Right lobe of liver (tissue), 6 donors: Measurements from ENCODE around the gene CCDC71. TPM values are rescaled to one million over a fixed set of nuclear protein-coding genes. Genes with fewer than 3 reads are reported as not detected.

Experiments
- ATAC-seq, 4 donors: fragments of 200-7000 bp; cut with Tn5 transposase; one replicate each; pipeline ENCODE4 v1.9.1; 2020; ENCODE audit warnings: mild to moderate bottlenecking in 4 of 4, moderate library complexity in 4 of 4
- DNase-seq, 3 donors: peaks; one replicate each; pipeline ENCODE4 v3.0.0-alpha.2; 2020
- H3K27ac ChIP-seq, 3 donors: fragments of 200-600 bp; one replicate each; pipeline ENCODE4 v1.8.0; 2022
- H3K27me3 ChIP-seq, 2 donors: fragments of 200-600 bp; one replicate each; pipeline ENCODE4 v1.8.0; 2022
- H3K36me3 ChIP-seq, 4 donors: fragments of 200-600 bp; sonication (generic) in 1 of 4; one replicate each; pipeline versions ENCODE4 v1.5.1 to v1.8.0; 2017 to 2022; ENCODE audit warnings: control low read depth in 1 of 4
- H3K4me1 ChIP-seq, 4 donors: fragments of 200-600 bp; sonication (generic) in 1 of 4; one replicate each; pipeline versions ENCODE4 v1.5.1 to v1.8.0; 2017 to 2022; ENCODE audit warnings: control low read depth in 1 of 4
- H3K4me3 ChIP-seq, 3 donors: fragments of 200-600 bp; one replicate each; pipeline ENCODE4 v1.8.0; 2022
- H3K9me3 ChIP-seq, 4 donors: fragments of 200-600 bp; sonication (generic) in 1 of 4; one replicate each; pipeline versions ENCODE4 v1.5.1 to v1.8.0; 2017 to 2022; ENCODE audit warnings: control low read depth in 1 of 4
- POLR2A ChIP-seq: fragments of 450-650 bp; IDR thresholded peaks from one replicate; pipeline ENCODE4 v1.6.1; 2017; ENCODE audit warnings: antibody characterized with exemption, mild to moderate bottlenecking
- WGBS: methylation state at CpG from one replicate; pipeline ENCODE4 v1.1.6; 2018; ENCODE audit warnings: low coverage, low lambda C conversion rate; ENCODE audit not compliant: insufficient coverage; ENCODE audit errors: missing lambda C conversion rate; 5-methylcytosine and 5-hydroxymethylcytosine counted together
- intact Hi-C, 2 donors: fragments of 100-400 bp; cut with DNase I; formaldehyde crosslinking; loops; one replicate each; pipeline versions ENCODE4 v1.11.2 to v1.14.1; 2022
- total RNA-seq, 6 experiments: library from RNA; depleted of rRNA in 2 of 6; stranded (reverse); fragments of >200 nt in 2 of 6; fragmentation: NEBNext Ultra II Directional in 3 of 6; extraction: Animal tissue kit (Norgen Biotek cat#: 25700) in 3 of 6; gene quantifications; one replicate each; pipeline versions ENCODE4 v1.1.0 to v1.2.4, GENCODE V29; 2016 to 2023
- TF ChIP-seq, protein P1 (sequence below), 4 donors: fragments of 200-600 bp in 3 of 4; fragments of 450-650 bp in 1 of 4; IDR thresholded peaks; one replicate each; pipeline versions ENCODE4 v1.5.1 to v1.8.0; 2016 to 2022; ENCODE audit warnings: antibody characterized with exemption in 4 of 4, mild to moderate bottlenecking in 2 of 4
- donor health status: DM: no; HTN: yes; CAD: no.
- donor health status: DM: no; HTN: no; CAD: no.
- donor health status: DM: no; HTN: no; CAD: no.
- donor health status: DM: no; HTN: yes; CAD: no.
- donor health status: DM: no; HTN: yes; CAD: no.

Gene CCDC71
- total RNA-seq, 6 experiments from 2014 or later: 8.0 to 18.9 (median 8.6) TPM

DNA sequence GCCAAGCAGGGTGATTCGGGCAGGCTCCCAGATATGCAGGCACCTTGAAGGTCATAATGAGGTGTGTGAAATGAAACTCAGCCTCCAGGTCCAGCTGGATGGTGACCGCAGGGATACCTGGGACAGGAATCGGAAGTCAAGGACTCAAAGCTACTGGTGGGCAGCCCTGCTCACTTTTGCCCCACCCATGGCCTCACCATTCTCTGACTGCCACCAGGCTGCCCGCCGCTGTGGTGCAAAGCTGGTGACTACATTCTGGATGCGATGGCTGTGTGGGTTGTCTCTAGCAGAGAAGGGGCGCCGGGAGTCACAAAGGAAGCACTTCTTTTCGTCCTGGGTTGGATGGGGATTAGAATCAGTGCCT, 34.1 kb downstream of the CCDC71 start:
- no peak for ATAC-seq
- no peak for TF ChIP-seq POLR2A

GRCh38 chr3:49131576-49131975, 34.6 kb downstream of the CCDC71 start:
- TF ChIP-seq POLR2A: no peak
- TF ChIP-seq, protein P1, sequence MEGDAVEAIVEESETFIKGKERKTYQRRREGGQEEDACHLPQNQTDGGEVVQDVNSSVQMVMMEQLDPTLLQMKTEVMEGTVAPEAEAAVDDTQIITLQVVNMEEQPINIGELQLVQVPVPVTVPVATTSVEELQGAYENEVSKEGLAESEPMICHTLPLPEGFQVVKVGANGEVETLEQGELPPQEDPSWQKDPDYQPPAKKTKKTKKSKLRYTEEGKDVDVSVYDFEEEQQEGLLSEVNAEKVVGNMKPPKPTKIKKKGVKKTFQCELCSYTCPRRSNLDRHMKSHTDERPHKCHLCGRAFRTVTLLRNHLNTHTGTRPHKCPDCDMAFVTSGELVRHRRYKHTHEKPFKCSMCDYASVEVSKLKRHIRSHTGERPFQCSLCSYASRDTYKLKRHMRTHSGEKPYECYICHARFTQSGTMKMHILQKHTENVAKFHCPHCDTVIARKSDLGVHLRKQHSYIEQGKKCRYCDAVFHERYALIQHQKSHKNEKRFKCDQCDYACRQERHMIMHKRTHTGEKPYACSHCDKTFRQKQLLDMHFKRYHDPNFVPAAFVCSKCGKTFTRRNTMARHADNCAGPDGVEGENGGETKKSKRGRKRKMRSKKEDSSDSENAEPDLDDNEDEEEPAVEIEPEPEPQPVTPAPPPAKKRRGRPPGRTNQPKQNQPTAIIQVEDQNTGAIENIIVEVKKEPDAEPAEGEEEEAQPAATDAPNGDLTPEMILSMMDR (IDR thresholded peaks at IDR 0.05): no peak
- H3K27me3 ChIP-seq: no peaks in the 10 kb centered on the region
- peaks cover 0 to 2% (median 0%) of the 10 kb centered on the region in 4 donors for H3K36me3 ChIP-seq
- intact Hi-C loops: no loop called here
- H3K9me3 ChIP-seq: no peaks in the 10 kb centered on the region
- DNase-seq: no peak
- no peak for ATAC-seq
- WGBS: 82% methylated on average over 2 of the region's 6 CpGs
- H3K4me3 ChIP-seq: peak overlapping the region in 2 of 3 donors; percentile 68 to 73
- H3K27ac ChIP-seq: no peak overlapping the region
- peaks cover 0 to 33% (median 12%) of the 10 kb centered on the region in 4 donors for H3K4me1 ChIP-seq

More for the DNA sequence above, 34.1 kb downstream of the CCDC71 start:
- Histone ChIP-seq H3K36me3 (no peaks in the 10 kb centered on the region), H3K27ac (peak overlapping the region in 2 of 3 donors; percentile 65 to 76), H3K9me3 (no peaks in the 10 kb centered on the region), H3K27me3 (no peaks in the 10 kb centered on the region), H3K4me1 (peaks cover 0 to 33% (median 12%) of the 10 kb centered on the region in 4 donors), H3K4me3 (peak overlapping the region; percentile 68 to 73 (median 73))
- intact Hi-C loops: no loop called here
- DNase-seq: no peak
- 50% methylated on average over 2 of the region's 9 CpGs for WGBS

DNA sequence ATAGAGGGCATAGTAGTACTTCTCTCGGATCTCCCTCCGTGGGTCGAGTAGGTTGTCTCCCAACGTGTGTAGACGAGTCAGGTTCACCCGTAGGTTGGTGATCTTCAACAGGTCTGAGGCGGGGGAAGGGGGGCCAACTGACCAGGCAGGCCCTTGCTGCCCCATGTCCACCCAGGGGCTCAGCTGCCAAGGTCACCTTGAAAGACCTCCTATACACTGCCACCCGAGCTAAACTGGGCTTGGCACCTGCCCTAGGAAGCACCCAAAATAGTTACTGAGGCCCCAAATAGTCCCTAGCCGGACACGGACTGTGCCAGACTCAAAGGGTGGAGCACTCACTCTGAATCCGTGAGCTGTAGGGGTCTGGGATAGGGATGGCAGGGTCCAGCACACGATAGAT, 35.1 kb downstream of the CCDC71 start:
- no peak for DNase-seq
- WGBS: no CpG with 5 or more reads among the region's 12 CpGs
- Histone ChIP-seq H3K4me3 (no peak overlapping the region), H3K9me3 (no peaks in the 10 kb centered on the region), H3K36me3 (peaks cover 0 to 7% (median 0%) of the 10 kb centered on the region in 4 donors), H3K27ac (no peak overlapping the region), H3K27me3 (no peaks in the 10 kb centered on the region), H3K4me1 (peaks cover 0 to 33% (median 12%) of the 10 kb centered on the region in 4 donors)
- TF ChIP-seq, protein P1 (IDR thresholded peaks at IDR 0.05): no peak
- TF ChIP-seq POLR2A: no peak
- intact Hi-C loops: no loop called here
- ATAC-seq: no peak

GRCh38 chr3:49124991-49125670, 41.0 kb downstream of the CCDC71 start:
- TF ChIP-seq, protein P1 (IDR thresholded peaks at IDR 0.05): no peak
- no peak for TF ChIP-seq POLR2A
- H3K36me3 ChIP-seq: peaks cover 0 to 36% (median 7%) of the 10 kb centered on the region in 4 donors
- no peak overlapping the region for H3K27ac ChIP-seq
- no peaks in the 10 kb centered on the region for H3K27me3 ChIP-seq
- H3K9me3 ChIP-seq: no peaks in the 10 kb centered on the region
- 73% methylated on average over 4 of the region's 14 CpGs for WGBS
- intact Hi-C loops: no loop called here
- H3K4me1 ChIP-seq: no peaks in the 10 kb centered on the region
- DNase-seq (no peak), ATAC-seq (no peak)
- no peak overlapping the region for H3K4me3 ChIP-seq

GRCh38 chr3:49124203-49124602, 41.9 kb downstream of the CCDC71 start:
- Histone ChIP-seq H3K27ac (no peak overlapping the region), H3K36me3 (peaks cover 0 to 36% (median 7%) of the 10 kb centered on the region in 4 donors), H3K9me3 (no peaks in the 10 kb centered on the region), H3K4me3 (no peak overlapping the region), H3K4me1 (peaks cover 0 to 8% (median 5%) of the 10 kb centered on the region in 4 donors), H3K27me3 (no peaks in the 10 kb centered on the region)
- DNase-seq: no peak
- no peak for ATAC-seq
- no CpG with 5 or more reads among the region's 7 CpGs for WGBS
- intact Hi-C loops: no loop called here
- TF ChIP-seq, protein P1 (IDR thresholded peaks at IDR 0.05): no peak
- TF ChIP-seq POLR2A: no peak
